ENCODE results near the gene PAK5.

The PAK5 gene

GRCh38 chr20:9628141-9628540, 210.7 kb downstream of the PAK5 start:
- DNase-seq, result no peak
- intact Hi-C loops (cut with DNase I), result no loop called here

DNA sequence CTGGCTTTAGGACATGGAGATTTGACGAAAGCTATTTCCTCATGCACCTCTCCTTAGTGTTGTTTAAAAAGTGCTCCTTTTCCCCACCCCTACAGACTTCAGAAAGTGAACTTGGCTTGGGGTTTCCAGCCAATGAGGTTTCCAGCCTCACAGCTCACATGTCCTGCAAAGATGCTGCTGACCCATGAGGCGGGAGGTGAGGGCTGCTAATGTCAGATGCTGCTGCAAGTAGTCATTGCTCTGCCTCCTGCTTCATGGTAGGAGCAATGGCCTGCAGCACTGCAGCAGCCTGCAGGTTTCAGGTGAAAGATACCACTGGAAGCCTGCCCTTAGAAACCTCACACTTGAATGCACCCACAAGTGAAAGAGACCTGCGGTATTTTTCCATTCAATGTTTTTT, 211.7 kb downstream of the PAK5 start:
- DNase-seq, result peak in 1 of 10 donors; percentile 79
- intact Hi-C loops (cut with DNase I), result no loop called here

GRCh38 chr20:9626357-9626756, 212.5 kb downstream of the PAK5 start:
- DNase-seq, result no peak
- intact Hi-C loops (cut with DNase I), result no loop called here

DNA sequence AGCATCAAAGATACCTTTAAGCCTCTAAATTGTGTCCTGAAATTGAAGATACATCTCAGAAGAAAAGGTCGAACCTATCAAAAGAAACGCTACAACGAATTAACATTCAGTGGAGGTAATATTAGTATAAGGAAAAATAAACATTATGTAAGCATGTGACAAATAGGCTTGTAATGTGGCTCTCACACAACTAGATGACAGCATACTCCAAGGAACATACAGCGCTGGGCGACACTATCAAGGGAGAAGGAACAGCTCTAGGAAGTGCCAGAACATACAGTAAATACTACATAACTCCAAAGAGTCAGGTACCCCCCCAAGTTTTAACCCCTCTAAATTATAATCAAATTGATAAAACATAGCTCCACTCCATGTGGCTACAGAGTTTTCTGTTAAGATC, 220.9 kb downstream of the PAK5 start:
- intact Hi-C loops (cut with DNase I), result loop anchor here (1.0 to 5.0 kb wide), 5 partner anchors 266 to 809 kb away; no protein-coding TSS in a partner anchor
- peak in 4 of 10 donors; percentile 30 to 85 (median 64) for DNase-seq

DNA sequence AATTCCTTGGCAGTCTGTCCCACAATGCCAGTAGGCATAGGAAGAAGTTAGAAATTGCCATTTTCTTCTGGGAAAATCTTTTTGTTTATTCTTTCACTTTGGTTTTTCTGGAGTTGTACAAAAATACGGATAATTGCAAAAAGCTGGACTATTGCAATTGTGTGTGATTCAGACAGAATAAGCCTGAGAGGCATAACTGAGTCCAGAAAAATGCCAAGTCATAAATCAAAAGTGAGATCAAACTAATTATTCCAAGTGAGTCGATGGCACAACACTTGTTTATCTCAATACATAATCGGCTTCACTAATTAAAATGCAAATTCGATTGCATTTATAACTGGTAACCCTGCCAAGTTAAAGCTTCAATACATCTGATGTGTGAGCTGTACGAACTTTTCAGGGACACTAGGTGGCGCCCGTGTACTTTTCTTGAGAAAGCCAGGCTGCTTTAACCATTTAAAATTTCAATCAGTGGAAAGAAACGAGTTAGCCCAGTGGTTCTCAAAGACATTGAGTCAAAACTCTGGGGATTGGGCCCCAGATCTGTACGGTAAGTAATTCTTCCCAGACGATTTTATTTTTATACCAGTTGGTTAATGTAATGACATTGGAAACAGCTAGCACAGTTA, 221.9 kb downstream of the PAK5 start:
- DNase-seq, result peak in 8 of 10 donors; percentile 24 to 93 (median 66)
- intact Hi-C loops (cut with DNase I), result loop anchor here (1.0 to 5.0 kb wide), 5 partner anchors 267 to 810 kb away; no protein-coding TSS in a partner anchor

DNA sequence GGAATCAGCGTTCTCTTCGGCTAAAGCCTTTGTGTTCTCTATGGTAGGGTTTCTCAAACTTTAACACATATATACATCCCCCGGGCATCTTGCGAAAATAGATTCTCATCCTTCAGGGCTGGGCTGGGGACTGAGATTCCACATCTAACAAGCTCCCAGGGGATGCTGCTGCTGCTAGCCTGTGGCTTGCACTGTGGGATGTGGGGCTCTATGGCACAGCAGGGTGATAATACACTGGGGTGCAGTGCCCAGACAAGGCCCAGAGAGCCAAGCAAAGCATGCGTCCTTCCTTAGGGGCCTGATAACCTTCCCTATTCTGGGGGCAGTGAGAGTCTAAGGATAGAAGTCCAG, 222.4 kb downstream of the PAK5 start:
- no peak for DNase-seq
- intact Hi-C loops (cut with DNase I), result loop anchor here (5.0 kb wide), 2 partner anchors 476 to 811 kb away; no protein-coding TSS in a partner anchor

DNA sequence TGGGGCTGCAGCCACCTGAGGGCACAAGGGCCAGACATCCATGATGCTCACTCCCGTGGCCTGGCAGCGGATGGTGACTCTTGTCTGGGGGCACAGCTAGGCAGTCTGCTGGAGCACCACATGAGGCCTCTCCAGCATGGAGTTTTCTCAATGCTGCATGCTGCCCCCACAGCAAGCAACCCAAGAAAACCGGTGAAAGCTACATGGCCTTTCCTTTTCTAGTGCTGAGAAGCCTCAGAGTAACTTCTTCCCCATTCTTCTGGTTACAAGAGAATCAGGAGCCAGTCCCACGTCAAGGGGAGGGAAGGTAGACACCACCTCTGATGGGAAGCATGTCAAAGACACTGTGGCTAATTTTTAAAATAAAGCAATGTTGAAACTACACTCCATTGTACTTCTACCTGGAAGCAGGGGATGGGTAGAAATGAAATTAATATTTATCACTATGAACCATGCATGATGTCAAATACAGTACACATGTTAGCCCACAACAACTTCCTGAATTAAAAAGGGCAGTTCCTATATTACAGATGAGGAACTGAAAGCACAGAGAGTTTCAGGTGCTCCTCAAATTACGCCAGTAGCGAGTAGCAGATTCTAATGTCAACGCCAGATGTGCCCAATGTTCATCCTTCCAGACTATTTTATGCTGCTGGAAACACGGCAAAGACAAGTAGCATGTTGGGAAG, 223.0 kb downstream of the PAK5 start:
- intact Hi-C loops (cut with DNase I), result loop anchor here (5.0 kb wide), 2 partner anchors 476 to 811 kb away; no protein-coding TSS in a partner anchor
- peak in 1 of 10 donors; percentile 74 for DNase-seq

DNA sequence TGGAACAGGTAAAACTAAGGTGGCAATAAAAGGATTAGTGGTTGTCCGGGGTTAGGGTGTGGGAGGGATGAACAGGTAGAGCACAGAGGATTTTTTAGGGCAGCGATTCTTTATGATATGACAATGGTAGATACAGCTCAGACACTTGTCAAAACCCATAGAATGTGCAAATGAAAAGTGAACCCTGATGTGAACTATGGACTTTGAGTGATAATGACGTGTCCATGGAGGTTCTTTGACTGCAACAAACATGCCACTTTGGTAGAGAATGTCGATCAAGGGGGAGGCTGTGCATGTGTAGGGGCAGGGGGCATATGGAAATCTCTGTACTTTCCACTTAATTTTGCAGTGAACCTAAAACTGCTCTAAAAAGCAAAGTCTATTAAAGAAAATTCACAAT, 223.8 kb downstream of the PAK5 start:
- intact Hi-C loops (cut with DNase I), result loop anchor here (5.0 kb wide), 2 partner anchors 477 to 812 kb away; no protein-coding TSS in a partner anchor
- DNase-seq, result no peak

- intact Hi-C loops (cut with DNase I), result no loop called here
Observed at GRCh38 chr20:9613871-9614270, 225.0 kb downstream of the PAK5 start.

DNA sequence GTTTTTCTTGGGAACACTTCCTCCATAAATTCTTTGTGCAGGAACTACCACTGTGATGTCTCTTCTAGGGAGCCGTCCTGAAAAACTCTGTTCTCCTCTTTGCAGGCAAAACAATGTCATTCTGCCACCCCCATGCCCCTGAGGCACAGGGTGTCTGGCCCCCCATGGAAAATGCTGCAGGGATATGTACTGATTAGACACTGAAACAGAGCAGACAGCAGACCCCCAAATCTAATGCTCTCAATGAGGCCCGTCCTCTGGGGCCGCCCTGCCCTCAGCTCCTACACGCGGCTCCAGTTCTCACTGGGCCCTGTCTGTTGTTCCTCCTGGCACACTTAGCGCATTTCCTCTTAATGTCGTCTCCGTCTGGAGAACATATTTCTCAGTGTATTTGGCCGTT, 227.0 kb downstream of the PAK5 start:
- no peak for DNase-seq
- intact Hi-C loops (cut with DNase I), result loop anchor here (2.0 kb wide), 1 partner anchor 143 kb away; no protein-coding TSS in a partner anchor

More at GRCh38 chr20:9613871-9614270, 225.0 kb downstream of the PAK5 start:
- DNase-seq, result no peak

DNA sequence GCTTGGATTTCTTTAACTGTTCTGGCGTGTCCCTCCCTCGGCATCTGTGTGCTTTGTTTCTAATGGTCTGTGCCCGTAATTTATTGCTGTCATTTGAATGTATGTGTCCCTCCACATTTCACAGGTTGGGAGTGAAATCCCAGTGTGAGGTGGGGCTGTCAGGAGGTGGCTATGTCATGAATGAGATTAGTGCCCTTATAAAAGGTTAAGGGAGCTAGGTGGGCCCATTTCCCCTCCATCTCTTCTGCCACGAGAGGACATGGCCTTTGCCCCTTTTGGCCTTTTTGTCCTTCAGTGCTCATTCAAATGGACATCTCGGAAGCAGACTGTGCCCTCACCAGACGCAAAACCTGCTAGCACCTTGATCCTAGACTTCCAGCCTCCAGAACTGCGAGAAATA, 228.2 kb downstream of the PAK5 start:
- no peak for DNase-seq
- intact Hi-C loops (cut with DNase I), result loop anchor here (1.0 to 2.0 kb wide), 2 partner anchors 142 to 202 kb away; no protein-coding TSS in a partner anchor

DNA sequence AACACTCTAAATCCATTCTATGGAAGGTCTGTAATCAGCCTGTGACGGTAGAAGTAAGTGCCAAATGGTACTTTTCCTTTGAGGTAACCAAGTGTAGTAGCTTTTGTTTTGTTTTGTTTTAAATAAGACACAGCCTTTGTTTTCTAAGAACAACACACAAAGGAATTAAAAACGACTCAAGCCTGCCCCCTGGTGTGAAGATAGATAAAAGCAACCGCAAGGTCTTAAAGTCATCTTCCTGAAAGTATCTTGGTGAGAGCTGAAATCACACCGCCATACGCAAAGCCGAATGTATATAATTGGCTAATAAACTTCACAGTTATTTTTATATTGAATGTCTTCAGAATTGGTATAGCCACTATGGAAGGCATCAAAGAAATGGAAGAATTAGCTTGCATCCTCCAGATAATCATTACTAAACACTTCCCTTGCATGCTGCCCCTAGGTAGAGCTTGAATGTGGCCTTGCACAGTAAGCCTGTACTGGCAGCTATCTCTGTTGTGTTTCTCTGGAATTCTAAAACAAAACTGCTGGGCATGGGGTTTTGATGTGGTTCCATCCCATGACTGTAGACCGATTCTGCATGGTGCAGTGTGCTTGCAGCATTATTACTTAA, 228.9 kb downstream of the PAK5 start:
- intact Hi-C loops (cut with DNase I), result loop anchor here (1.0 to 2.0 kb wide), 2 partner anchors 141 to 202 kb away; no protein-coding TSS in a partner anchor
- peak in 5 of 10 donors; percentile 24 to 74 (median 71) for DNase-seq

- intact Hi-C loops (cut with DNase I), result no loop called here
- DNase-seq, result no peak
Observed at GRCh38 chr20:9608639-9609340, 230.1 kb downstream of the PAK5 start.

- intact Hi-C loops (cut with DNase I), result no loop called here
- DNase-seq, result no peak
Observed at GRCh38 chr20:9602847-9603183, 236.1 kb downstream of the PAK5 start.

DNA sequence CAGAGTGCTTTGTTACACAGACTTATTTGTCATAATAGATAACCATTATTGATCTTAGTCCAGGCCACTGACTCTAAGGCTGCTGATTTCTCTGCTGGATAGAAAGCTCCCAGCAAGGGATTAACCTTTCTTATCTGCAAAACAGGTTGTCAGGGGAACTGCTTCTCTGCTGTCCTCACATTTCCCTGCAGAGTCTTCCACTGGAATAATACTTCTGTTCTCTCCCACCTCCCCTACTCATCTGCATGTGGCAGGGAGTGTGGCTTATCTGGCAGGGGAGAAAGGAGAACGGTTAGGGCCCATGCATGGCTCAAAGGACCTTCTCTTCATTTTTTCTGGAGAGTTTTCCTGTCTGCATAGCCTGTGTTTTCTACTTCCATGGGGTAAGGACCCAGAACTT, 238.3 kb downstream of the PAK5 start:
- intact Hi-C loops (cut with DNase I), result no loop called here
- DNase-seq, result no peak

GRCh38 chr20:9597547-9597946, 241.3 kb downstream of the PAK5 start:
- no peak for DNase-seq
- intact Hi-C loops (cut with DNase I), result no loop called here

- DNase-seq, result no peak
- intact Hi-C loops (cut with DNase I), result no loop called here
Observed at GRCh38 chr20:9595763-9596162, 243.1 kb downstream of the PAK5 start.

DNA sequence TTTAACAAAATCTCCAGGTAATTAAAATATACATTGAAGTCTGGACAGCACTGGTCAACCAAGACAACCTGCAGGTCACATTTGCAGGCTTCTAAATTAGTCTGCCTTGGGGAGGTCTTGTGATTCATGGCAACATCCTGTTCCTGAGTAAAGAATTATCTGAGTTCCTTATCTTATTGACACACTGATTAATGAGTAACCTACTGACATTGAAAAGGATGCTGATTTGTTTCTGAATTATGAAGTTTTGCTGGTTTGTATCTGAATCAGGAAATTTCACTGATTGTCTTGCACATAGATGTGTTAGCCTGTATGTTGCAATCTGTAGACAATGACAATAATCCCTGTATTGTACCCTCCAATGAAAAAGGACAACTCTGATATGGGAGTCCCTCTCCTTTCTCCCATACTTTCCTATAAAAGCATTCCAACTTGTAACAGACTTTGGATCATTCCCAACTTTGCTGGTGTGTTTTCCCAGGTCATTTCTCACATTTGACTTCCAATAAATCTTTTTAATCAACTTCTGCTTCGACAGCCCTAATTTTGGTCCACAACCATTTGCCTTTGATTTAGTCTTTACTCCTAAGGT, 244.5 kb downstream of the PAK5 start:
- DNase-seq, result no peak
- intact Hi-C loops (cut with DNase I), result no loop called here

DNA sequence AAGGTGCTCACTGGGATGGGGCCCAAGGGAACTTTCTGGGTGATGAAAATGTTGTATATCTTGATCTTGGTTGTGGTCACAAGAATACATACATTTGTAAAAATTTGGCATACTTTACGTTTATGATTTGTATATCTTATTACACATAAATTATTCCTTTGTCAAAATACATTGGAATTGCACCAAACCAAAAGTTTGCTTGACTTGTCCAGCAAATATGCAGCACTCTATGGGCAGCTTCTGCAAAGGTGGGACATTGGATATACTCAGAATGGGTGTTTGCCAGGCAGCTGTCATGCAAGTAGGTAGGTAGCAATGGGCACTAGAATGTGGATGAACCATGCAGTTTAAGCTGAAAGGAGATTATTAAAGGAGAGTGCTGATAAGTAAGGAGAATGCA, 246.5 kb downstream of the PAK5 start:
- intact Hi-C loops (cut with DNase I), result no loop called here
- no peak for DNase-seq

- intact Hi-C loops (cut with DNase I), result no loop called here
- DNase-seq, result no peak
Observed at GRCh38 chr20:9591080-9591479, 247.8 kb downstream of the PAK5 start.

Data from posterior cingulate gyrus (tissue), 11 donors.